Progenitor cell of endocrine pancreas (in vitro differentiated cells): ENCODE measurements around the gene CCDC97. TPM values are rescaled to one million over a fixed set of nuclear protein-coding genes. Genes with fewer than 3 reads are reported as not detected.
A peak's percentile ranks its signal among the peaks of the same experiment; 100 is the strongest.
"Not testable (repeated sequence)": the region's sequence is repeated elsewhere in the genome, so short reads cannot be mapped to it uniquely, and the experiment has no call there.

Source experiments
- DNase-seq: peaks from one replicate; pipeline ENCODE4 v3.0.0; 2021; ENCODE audit warnings: low spot score; ENCODE audit not compliant: unreplicated experiment
- H3K27ac Mint-ChIP-seq: 2 replicates; pipeline ENCODE4 v1.8.0; 2021; ENCODE audit warnings: mild to moderate bottlenecking, moderate library complexity, mixed read lengths
- H3K27me3 Mint-ChIP-seq: 2 replicates; pipeline ENCODE4 v1.8.0; 2021; ENCODE audit warnings: mixed read lengths
- H3K36me3 Mint-ChIP-seq: 2 replicates; pipeline ENCODE4 v1.8.0; 2022; ENCODE audit warnings: mixed read lengths; ENCODE audit not compliant: insufficient read depth
- H3K4me1 Mint-ChIP-seq: 2 replicates; pipeline ENCODE4 v1.8.0; 2021; ENCODE audit warnings: low read depth, mixed read lengths
- H3K4me3 Mint-ChIP-seq: 2 replicates; pipeline ENCODE4 v1.8.0; 2021; ENCODE audit warnings: low read depth, mild to moderate bottlenecking, moderate library complexity, mixed read lengths
- H3K9me3 Mint-ChIP-seq: 2 replicates; pipeline ENCODE4 v1.8.0; 2021; ENCODE audit warnings: low read depth, mixed read lengths
- total RNA-seq: library from RNA; stranded (reverse); gene quantifications from 2 replicates; pipeline ENCODE4 v1.2.1, GENCODE V29; 2021
- TF ChIP-seq, protein P1 (sequence below): fragments of 200-600 bp; sonication (generic); IDR thresholded peaks from one replicate; pipeline ENCODE4 v1.5.0; 2021; ENCODE audit warnings: antibody characterized with exemption, mild to moderate bottlenecking; ENCODE audit not compliant: unreplicated experiment

Gene CCDC97
- total RNA-seq, 1 donor from 2014 or later: 46.5 TPM

DNA sequence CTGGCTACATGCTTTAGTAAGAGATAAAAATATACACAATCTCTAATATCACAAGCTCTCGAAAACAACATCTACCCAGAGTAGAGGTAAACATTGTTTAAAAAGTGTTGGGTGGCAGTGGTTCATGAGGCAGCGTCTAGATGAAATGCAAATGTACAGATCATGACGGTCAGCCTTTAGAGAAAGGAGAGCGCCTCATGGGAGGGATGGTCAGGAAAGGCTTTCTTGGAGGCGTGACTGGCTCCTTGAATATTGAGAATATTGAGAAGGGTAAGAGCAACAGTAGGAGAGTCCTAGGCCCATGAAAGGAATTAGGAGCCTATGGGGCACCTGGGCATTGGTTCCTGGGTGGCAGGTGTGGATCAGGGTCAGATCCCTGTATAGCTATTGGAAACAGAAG lies 35.2 kb upstream of the CCDC97 start:
- no peak for DNase-seq
- H3K27ac Mint-ChIP-seq: no peak overlapping the region
- H3K4me3 Mint-ChIP-seq: no peak overlapping the region
- TF ChIP-seq, protein P1, sequence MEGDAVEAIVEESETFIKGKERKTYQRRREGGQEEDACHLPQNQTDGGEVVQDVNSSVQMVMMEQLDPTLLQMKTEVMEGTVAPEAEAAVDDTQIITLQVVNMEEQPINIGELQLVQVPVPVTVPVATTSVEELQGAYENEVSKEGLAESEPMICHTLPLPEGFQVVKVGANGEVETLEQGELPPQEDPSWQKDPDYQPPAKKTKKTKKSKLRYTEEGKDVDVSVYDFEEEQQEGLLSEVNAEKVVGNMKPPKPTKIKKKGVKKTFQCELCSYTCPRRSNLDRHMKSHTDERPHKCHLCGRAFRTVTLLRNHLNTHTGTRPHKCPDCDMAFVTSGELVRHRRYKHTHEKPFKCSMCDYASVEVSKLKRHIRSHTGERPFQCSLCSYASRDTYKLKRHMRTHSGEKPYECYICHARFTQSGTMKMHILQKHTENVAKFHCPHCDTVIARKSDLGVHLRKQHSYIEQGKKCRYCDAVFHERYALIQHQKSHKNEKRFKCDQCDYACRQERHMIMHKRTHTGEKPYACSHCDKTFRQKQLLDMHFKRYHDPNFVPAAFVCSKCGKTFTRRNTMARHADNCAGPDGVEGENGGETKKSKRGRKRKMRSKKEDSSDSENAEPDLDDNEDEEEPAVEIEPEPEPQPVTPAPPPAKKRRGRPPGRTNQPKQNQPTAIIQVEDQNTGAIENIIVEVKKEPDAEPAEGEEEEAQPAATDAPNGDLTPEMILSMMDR: no peak
- H3K27me3 Mint-ChIP-seq: no peaks in the 10 kb centered on the region
- no peaks in the 10 kb centered on the region for H3K4me1 Mint-ChIP-seq
- H3K9me3 Mint-ChIP-seq: no peaks in the 10 kb centered on the region
- H3K36me3 Mint-ChIP-seq: peaks cover 43% of the 10 kb centered on the region

DNA sequence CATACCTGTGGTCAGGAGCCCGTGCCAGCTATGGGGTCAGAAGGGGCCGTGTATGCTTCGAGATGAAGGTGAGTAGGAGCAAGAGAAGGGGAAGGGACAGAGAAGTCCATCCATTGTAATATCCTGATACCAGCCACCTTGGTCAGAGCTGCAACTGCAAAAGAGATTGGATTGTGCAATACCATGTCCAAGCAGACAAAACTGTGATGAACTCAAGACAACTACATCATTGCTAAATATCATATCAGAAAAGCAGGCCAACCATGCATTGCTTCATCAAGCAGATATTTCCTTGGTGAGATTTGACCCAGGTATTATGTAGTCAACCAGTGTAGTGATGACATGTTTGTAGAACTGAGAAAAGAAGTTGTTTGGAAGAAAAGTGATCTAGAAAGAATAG lies 33.7 kb upstream of the CCDC97 start:
- no peak overlapping the region for H3K27ac Mint-ChIP-seq
- no peak overlapping the region for H3K4me3 Mint-ChIP-seq
- H3K36me3 Mint-ChIP-seq: peaks cover 49% of the 10 kb centered on the region
- H3K4me1 Mint-ChIP-seq: no peaks in the 10 kb centered on the region
- TF ChIP-seq, protein P1: no peak
- DNase-seq: no peak
- no peaks in the 10 kb centered on the region for H3K27me3 Mint-ChIP-seq
- H3K9me3 Mint-ChIP-seq: no peaks in the 10 kb centered on the region

DNA sequence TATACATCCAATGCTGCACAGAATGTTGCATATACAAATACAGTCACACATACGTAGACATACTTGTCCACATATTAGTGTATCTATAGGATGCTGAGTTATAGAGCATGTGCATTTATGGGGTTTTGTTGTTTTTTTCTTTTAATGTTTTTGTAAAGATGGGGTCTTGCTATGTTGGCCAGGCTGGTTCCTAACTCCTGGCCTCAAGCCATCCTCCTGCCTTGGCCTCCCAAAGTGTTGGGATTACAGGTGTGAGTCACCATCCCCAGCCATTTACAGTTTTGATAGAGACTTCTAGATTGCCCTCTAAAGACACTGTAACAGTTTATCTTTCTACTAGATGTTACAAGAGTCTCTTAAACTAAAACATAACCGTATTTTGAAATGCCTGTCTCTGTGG lies 31.5 kb upstream of the CCDC97 start:
- no peak overlapping the region for H3K4me3 Mint-ChIP-seq
- no peak for DNase-seq
- H3K36me3 Mint-ChIP-seq: peaks cover 46% of the 10 kb centered on the region
- no peaks in the 10 kb centered on the region for H3K9me3 Mint-ChIP-seq
- no peaks in the 10 kb centered on the region for H3K27me3 Mint-ChIP-seq
- TF ChIP-seq, protein P1: no peak
- no peak overlapping the region for H3K27ac Mint-ChIP-seq
- H3K4me1 Mint-ChIP-seq: no peaks in the 10 kb centered on the region

DNA sequence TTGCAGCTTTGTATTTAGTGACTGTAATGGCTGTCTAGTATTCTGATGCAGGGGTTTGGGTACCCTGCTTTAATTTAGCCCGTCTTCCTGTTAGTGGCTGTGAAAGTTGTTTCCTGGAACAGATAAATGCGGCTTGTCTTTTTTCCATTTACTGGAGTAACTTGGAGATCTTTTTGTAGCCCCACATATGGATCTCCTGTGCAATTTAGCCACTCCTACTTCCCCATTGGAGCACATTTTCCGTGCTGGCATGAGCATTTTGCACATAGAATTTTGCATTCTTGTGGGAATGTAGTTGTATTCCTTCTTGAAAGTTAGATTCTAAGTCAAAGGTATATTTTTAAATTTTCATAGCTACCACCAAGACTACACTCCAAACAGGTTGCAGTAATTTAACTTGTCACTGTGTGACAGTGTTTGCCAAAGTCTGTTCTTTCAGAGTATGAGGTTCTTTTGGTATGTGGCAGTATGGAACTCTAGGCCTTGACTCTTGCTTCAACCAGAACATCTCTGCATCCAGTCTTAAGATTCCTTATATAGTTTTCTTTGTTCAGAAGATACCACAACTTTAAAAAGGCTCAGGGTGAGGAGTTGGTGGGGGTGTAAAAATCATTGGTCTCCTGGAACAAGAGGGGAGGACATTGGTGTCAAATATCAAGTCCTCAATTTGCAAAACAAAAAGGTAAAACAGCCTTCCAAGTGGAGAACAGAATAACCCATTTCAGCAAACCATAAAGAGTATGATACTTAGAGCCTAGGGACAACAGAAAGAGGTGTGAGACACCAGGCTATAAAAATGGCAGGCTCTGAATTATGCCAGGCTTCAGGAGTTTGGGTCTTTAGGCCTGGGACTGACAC lies 21.1 kb upstream of the CCDC97 start:
- no peaks in the 10 kb centered on the region for H3K4me1 Mint-ChIP-seq
- no peak overlapping the region for H3K4me3 Mint-ChIP-seq
- peak overlapping the region; percentile 41 for H3K27ac Mint-ChIP-seq
- H3K36me3 Mint-ChIP-seq: peaks cover 29% of the 10 kb centered on the region
- H3K9me3 Mint-ChIP-seq: no peaks in the 10 kb centered on the region
- no peaks in the 10 kb centered on the region for H3K27me3 Mint-ChIP-seq
- TF ChIP-seq, protein P1: no peak
- DNase-seq: no peak

DNA sequence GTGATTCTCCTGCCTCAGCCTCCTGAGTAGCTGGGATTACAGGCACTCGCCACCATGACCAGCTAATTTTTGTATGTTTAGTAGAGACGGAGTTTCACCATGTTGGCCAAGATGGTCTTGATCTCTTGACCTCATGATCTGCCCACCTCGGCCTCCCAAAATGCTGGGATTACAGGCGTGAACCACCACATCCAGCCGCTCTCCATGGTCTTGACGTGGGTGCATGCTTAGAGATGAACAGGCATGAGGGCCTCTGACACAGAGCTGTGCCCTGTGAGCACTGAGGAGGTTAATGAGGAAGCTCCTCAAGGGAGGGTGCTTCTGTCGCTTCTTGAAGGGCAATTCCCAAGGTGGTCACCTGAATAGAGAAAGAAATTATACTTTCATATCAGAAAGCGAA lies 20.2 kb upstream of the CCDC97 start:
- not testable (repeated sequence) for H3K27me3 Mint-ChIP-seq, H3K9me3 Mint-ChIP-seq, DNase-seq, H3K27ac Mint-ChIP-seq, H3K4me1 Mint-ChIP-seq, H3K4me3 Mint-ChIP-seq
- peaks cover 35% of the 10 kb centered on the region for H3K36me3 Mint-ChIP-seq

- no peaks in the 10 kb centered on the region for H3K27me3 Mint-ChIP-seq
- H3K27ac Mint-ChIP-seq: peak overlapping the region; percentile 65
- H3K4me3 Mint-ChIP-seq: no peak overlapping the region
- no peak for DNase-seq
- TF ChIP-seq, protein P1: no peak
- peaks cover 26% of the 10 kb centered on the region for H3K4me1 Mint-ChIP-seq
- peaks cover 42% of the 10 kb centered on the region for H3K36me3 Mint-ChIP-seq
- H3K9me3 Mint-ChIP-seq: no peaks in the 10 kb centered on the region
Measured at GRCh38 chr19:41294393-41294792, 15.6 kb upstream of the CCDC97 start.
